ENCODE results near the gene KIRREL3. TPM values are rescaled to one million over a fixed set of nuclear protein-coding genes. Genes with fewer than 3 reads are reported as not detected.
A peak's percentile ranks its signal among the peaks of the same experiment; 100 is the strongest.

Gene KIRREL3
- total and polyA plus RNA-seq, 2 of the 4 experiments (the other 2 are of a cell fraction): 10.9 to 15.9 TPM

DNA sequence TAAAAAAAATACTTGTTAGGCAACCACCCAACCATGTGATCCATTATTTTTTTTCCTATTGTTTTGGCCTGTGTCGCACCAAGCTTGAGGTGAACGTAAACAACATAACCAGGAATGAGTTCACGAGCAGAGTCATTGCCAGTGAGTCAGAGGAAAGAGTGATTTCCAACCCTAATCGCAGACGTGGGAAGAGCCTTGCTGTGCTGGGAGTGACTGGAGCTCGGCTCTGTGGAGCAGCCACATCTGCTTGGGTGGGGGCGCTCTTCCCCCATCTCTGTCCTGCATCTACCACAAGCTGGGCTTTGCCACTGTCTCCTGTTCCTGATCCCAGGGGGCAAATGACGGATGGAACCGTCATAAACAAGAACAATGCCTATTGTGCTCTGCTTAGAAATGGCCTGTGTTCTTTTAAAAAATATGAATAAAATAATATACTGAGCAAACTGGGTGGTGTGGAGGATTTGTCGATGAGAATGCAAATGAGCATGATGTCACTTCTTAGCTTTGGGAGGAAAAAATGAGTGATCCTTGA is 210.0 kb downstream of the KIRREL3 start (continued):
- TF ChIP-seq BHLHE40 (IDR thresholded peaks at IDR 0.05; ENCODE audit: low read depth, low read length): peak; percentile 67; the same call in 1 of the 2 replicates
- TF ChIP-seq RFX5 (IDR thresholded peaks at IDR 0.05; ENCODE audit: low read depth, low read length): no peak

DNA sequence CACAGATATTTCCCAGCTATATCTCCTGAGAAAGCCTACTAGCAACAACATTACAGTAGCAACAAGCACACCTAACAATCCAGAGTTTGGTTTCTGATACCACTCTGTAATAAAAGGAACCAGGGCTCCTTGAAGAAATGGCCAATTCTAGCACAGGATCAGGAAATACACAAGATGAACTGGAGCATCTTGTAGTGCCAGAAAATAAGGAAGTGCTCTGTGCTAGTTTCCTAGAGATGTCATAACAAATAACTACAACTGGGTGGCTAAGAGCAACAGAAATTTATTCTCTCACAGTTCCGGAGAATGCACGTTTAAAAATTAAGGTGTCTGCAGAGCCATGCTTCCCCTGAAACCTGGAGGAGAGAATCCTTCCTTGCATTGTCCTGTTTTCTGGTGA is 217.8 kb downstream of the KIRREL3 start:
- in situ Hi-C loops (cut with MboI; ENCODE audit: low sequenced_read_pairs) (no loop called here), dilution Hi-C loops (cut with HindIII; ENCODE audit: low sequenced_read_pairs, unreplicated experiment) (no loop called here), intact Hi-C loops (cut with micrococcal nuclease) (no loop called here)
- Histone ChIP-seq H4K91ac (ENCODE audit: insufficient read depth, low read depth, low read length) (no peak overlapping the region), H2BK5ac (ENCODE audit: low read depth, low read length, poor library complexity, severe bottlenecking) (no peak overlapping the region), H3K27ac (ENCODE audit: insufficient read depth, low read length) (no peak overlapping the region), H3K56ac (ENCODE audit: extremely low read depth, insufficient read depth, low read length) (no peak overlapping the region), H3K23ac (ENCODE audit: low read depth, low read length) (no peak overlapping the region), H4K5ac (ENCODE audit: low read depth, low read length) (no peak overlapping the region), H3K4me1 (ENCODE audit: control insufficient read depth, insufficient read depth, low read length) (no peaks in the 10 kb centered on the region), H3K9me3 (ENCODE audit: control insufficient read depth, insufficient read depth, low read length) (no peaks in the 10 kb centered on the region), H3K4me2 (ENCODE audit: low read depth, low read length) (no peak overlapping the region), H2BK20ac (ENCODE audit: low read depth, low read length) (no peak overlapping the region), H2AK9ac (replicated peaks; ENCODE audit: low read depth, low read length, poor library complexity) (no peak overlapping the region), H4K20me1 (ENCODE audit: insufficient read depth, low read length) (no peaks in the 10 kb centered on the region), H2BK15ac (ENCODE audit: low read depth, low read length) (no peak overlapping the region), H3K9me1 (ENCODE audit: insufficient read depth, low read length) (no peaks in the 10 kb centered on the region; the same call in 1 of the 2 replicates), H2AFZ (replicated peaks; ENCODE audit: low read length, poor library complexity) (no peak overlapping the region), H3K18ac (ENCODE audit: low read depth, low read length) (no peak overlapping the region), H4K8ac (ENCODE audit: low read depth in 2 of 2, low read length in 2 of 2) (no peak overlapping the region), H3K79me1 (ENCODE audit: low read depth in 1 of 2, low read length in 2 of 2) (peaks cover 2 to 4% of the 10 kb centered on the region in 2 experiments; a peak in 2 of 4 replicates), H3K14ac (replicated peaks; ENCODE audit: low read depth, low read length) (no peak overlapping the region), H3K4ac (ENCODE audit: low read depth, low read length) (no peak overlapping the region), H3K36me3 (ENCODE audit: control insufficient read depth, insufficient read depth, low read length) (no peaks in the 10 kb centered on the region), H3K27me3 (ENCODE audit: control insufficient read depth, insufficient read depth, low read length) (no peaks in the 10 kb centered on the region), H2AK5ac (ENCODE audit: low read depth, low read length) (no peak overlapping the region), H3K4me3 (ENCODE audit: insufficient read depth, low read depth, low read length) (no peak overlapping the region), H3K9ac (ENCODE audit: low read depth, low read length) (no peak overlapping the region), H2BK120ac (ENCODE audit: low read depth, low read length) (no peak overlapping the region)
- TF ChIP-seq BHLHE40 (IDR thresholded peaks at IDR 0.05; ENCODE audit: low read depth, low read length) (no peak), MAZ (IDR thresholded peaks at IDR 0.05; ENCODE audit: borderline replicate concordance, low read depth, low read length) (no peak), POLR2A (IDR thresholded peaks at IDR 0.05; ENCODE audit: low read depth, low read length) (no peak), CEBPB (IDR thresholded peaks at IDR 0.05; ENCODE audit: low read depth, low read length) (no peak), MAFK (IDR thresholded peaks at IDR 0.05; ENCODE audit: low read depth, low read length) (no peak), NFE2L2 (IDR thresholded peaks at IDR 0.05; ENCODE audit: low read depth, low read length) (no peak), RCOR1 (IDR thresholded peaks at IDR 0.05; ENCODE audit: insufficient replicate concordance, low read length) (no peak), MXI1 (IDR thresholded peaks at IDR 0.05; ENCODE audit: borderline replicate concordance, low read depth, low read length) (no peak)
- TF ChIP-seq, protein P1, sequence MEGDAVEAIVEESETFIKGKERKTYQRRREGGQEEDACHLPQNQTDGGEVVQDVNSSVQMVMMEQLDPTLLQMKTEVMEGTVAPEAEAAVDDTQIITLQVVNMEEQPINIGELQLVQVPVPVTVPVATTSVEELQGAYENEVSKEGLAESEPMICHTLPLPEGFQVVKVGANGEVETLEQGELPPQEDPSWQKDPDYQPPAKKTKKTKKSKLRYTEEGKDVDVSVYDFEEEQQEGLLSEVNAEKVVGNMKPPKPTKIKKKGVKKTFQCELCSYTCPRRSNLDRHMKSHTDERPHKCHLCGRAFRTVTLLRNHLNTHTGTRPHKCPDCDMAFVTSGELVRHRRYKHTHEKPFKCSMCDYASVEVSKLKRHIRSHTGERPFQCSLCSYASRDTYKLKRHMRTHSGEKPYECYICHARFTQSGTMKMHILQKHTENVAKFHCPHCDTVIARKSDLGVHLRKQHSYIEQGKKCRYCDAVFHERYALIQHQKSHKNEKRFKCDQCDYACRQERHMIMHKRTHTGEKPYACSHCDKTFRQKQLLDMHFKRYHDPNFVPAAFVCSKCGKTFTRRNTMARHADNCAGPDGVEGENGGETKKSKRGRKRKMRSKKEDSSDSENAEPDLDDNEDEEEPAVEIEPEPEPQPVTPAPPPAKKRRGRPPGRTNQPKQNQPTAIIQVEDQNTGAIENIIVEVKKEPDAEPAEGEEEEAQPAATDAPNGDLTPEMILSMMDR (conservative IDR thresholded peaks at IDR 0.05; ENCODE audit: low read depth, low read length): no peak
- TF ChIP-seq, protein P2, sequence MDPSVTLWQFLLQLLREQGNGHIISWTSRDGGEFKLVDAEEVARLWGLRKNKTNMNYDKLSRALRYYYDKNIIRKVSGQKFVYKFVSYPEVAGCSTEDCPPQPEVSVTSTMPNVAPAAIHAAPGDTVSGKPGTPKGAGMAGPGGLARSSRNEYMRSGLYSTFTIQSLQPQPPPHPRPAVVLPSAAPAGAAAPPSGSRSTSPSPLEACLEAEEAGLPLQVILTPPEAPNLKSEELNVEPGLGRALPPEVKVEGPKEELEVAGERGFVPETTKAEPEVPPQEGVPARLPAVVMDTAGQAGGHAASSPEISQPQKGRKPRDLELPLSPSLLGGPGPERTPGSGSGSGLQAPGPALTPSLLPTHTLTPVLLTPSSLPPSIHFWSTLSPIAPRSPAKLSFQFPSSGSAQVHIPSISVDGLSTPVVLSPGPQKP (IDR thresholded peaks at IDR 0.05; ENCODE audit: borderline replicate concordance, low read depth, low read length): no peak
- ChIA-PET CTCF (no interaction called here), POLR2A (ENCODE audit: unreplicated experiment) (no interaction called here)
- no CpG with 5 or more reads among the region's 2 CpGs for WGBS, 2 experiments (ENCODE audit: extremely low coverage in 2 of 2, insufficient read length in 1 of 2)
- BruUV-seq (replicated peaks): no TSS peak
- DNase-seq (no peak), ATAC-seq (ENCODE audit: low read depth) (no peak)

Data from IMR-90 (cell line).